ENCODE data around the gene THOC5. TPM values are rescaled to one million over a fixed set of nuclear protein-coding genes. Genes with fewer than 3 reads are reported as not detected.

THOC5 gene
- total and polyA plus RNA-seq, 12 donors, result 13.2 to 42.4 (median 27.7) TPM

DNA sequence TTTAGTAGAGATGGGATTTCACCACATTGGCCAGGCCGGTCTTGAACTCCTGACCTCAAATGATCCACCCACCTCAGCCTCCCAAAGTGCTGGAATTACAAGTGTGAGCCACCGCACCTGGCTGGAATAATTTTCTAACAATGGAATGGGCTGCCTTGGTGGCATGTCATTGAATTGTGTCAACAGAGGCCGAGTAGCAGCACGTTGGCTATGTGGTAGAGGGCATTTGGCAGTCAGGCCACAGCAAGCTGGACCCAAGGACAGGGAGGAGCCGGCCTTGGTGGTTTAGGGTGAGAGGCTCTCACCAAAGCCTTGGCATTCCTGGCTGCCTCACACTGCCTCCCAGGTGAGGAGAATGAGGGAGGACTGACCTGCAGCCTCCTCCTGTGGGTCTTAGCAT lies 31.4 kb upstream of the THOC5 start:
- Histone ChIP-seq H3K36me3 (replicated peaks in 1 of 2) (no peaks in the 10 kb centered on the region), H3K4me1 (replicated peaks in 1 of 2) (no peaks in the 10 kb centered on the region), H3K27ac (no peak overlapping the region), H3K4me3 (no peak overlapping the region), H3K9me3 (replicated peaks in 1 of 3) (no peaks in the 10 kb centered on the region), H3K27me3 (no peaks in the 10 kb centered on the region)
- peak in 1 of 7 donors; percentile 28 for DNase-seq
- TF ChIP-seq, protein P1, sequence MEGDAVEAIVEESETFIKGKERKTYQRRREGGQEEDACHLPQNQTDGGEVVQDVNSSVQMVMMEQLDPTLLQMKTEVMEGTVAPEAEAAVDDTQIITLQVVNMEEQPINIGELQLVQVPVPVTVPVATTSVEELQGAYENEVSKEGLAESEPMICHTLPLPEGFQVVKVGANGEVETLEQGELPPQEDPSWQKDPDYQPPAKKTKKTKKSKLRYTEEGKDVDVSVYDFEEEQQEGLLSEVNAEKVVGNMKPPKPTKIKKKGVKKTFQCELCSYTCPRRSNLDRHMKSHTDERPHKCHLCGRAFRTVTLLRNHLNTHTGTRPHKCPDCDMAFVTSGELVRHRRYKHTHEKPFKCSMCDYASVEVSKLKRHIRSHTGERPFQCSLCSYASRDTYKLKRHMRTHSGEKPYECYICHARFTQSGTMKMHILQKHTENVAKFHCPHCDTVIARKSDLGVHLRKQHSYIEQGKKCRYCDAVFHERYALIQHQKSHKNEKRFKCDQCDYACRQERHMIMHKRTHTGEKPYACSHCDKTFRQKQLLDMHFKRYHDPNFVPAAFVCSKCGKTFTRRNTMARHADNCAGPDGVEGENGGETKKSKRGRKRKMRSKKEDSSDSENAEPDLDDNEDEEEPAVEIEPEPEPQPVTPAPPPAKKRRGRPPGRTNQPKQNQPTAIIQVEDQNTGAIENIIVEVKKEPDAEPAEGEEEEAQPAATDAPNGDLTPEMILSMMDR (IDR thresholded peaks at IDR 0.05), result no peak
- WGBS, 4 donors, result 71 to 90% (median 76%) methylated on average over 3 to 5 of the region's 5 CpGs
- intact Hi-C loops (cut with DNase I), result no loop called here

DNA sequence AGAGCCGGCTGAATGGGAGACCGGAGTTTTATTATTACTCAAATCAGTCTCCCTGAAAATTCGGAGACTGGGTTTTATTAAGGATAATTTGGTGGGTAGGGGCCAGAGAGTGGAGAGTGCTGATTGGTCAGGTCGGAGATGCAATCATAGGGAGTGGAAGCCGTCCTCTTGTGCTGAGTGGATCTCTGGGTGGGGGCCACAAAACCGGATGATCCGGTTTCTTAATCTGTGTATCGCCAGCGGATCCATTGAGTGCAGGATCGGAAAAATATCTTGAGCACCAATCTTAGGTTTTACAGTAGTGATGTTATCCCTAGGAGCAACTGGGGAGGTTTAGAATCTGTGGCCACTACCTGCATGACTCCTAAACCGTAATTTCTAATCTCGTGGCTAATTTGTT lies 28.2 kb upstream of the THOC5 start:
- no peaks in the 10 kb centered on the region for H3K4me1 ChIP-seq (replicated peaks in 1 of 2)
- H3K27ac ChIP-seq, result no peak overlapping the region
- intact Hi-C loops (cut with DNase I), result no loop called here
- WGBS, 4 donors, result 88 to 91% (median 90%) methylated on average over 12 of the region's 12 CpGs
- DNase-seq, result no peak
- TF ChIP-seq, protein P1 (IDR thresholded peaks at IDR 0.05), result no peak
- TF ChIP-seq POLR2A (IDR thresholded peaks at IDR 0.05), result no peak
- H3K9me3 ChIP-seq (replicated peaks in 1 of 3), result no peaks in the 10 kb centered on the region
- H3K36me3 ChIP-seq (replicated peaks in 1 of 2), result no peaks in the 10 kb centered on the region
- peak overlapping the region in 1 of 4 donors; percentile 89 for H3K4me3 ChIP-seq
- H3K27me3 ChIP-seq, result no peaks in the 10 kb centered on the region

DNA sequence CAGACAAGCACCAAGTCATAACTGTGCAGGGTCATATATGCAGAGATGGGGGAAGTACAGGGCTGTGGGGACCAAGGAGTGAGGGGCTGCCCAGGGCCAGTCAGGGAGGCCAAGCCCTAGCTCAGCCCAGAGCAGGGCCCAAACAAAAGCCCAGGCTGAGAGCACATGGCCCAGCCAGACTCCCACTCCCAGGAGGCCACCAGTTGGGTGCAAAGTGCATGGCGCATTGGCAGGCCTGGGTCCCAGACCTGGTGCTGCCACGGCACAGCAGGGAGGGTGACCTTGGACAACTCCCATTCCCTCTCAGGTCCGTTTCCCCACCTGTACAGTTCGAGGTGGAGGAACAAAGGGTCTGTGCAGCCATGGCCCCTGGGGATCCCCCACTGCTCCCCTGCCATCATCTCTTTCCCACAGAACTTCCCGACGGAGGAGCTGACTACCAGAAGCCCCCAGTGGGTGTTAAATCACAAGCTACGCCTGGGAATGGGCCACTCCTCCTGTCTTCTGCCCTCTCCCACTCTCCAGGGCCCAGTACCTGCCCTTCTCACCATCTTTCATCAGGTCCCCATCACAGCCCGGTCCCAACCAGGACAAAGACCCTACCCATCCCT lies 26.7 kb upstream of the THOC5 start:
- 26 to 35% (median 29%) methylated on average over 7 to 8 of the region's 8 CpGs for WGBS, 4 donors
- TF ChIP-seq POLR2A (IDR thresholded peaks at IDR 0.05), result no peak
- TF ChIP-seq, protein P1 (IDR thresholded peaks at IDR 0.05), result no peak
- H3K9me3 ChIP-seq (replicated peaks in 1 of 3), result no peaks in the 10 kb centered on the region
- H3K27ac ChIP-seq, result peak overlapping the region in 4 of 5 donors; percentile 15 to 67 (median 38)
- intact Hi-C loops (cut with DNase I), result no loop called here
- H3K4me1 ChIP-seq (replicated peaks in 1 of 2), result no peaks in the 10 kb centered on the region
- H3K36me3 ChIP-seq (replicated peaks in 1 of 2), result no peaks in the 10 kb centered on the region
- H3K4me3 ChIP-seq, result peak overlapping the region in 2 of 4 donors; percentile 38 to 89
- no peak for DNase-seq
- H3K27me3 ChIP-seq, result no peaks in the 10 kb centered on the region

DNA sequence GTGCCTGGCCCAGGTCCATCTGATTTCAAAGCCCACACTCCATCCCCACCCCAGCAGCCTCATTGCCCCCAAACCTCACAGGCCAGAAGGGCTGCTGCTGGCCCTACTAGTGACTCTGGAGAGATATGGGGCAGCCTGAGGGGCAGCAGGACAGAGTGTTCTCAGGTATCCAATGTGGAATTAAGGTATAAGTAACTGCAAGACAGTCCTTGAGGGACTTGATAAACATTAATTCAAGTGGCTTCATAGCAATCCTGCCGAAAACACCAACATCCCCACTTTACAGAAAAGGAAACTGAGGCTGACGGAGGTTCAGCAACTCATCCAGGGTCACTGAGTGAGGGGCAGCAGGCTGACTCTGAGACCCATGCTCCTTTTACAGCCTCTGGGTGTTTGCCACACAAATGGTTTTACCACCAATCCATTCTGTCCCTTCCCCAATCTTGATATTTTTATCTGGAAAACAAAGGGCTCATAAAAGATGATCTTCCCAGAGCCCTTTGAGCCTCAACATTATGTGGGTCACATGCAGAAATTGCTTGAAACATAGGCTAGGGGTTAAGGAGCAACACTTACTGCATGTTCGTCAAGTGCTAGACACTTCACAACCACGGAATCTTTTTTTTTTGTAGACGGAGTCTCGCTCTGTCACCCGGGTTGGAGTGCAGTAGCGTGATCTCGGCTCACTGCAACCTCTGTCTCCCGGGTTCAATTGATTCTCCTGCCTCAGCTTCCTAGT lies 25.1 kb upstream of the THOC5 start:
- H3K9me3 ChIP-seq (replicated peaks in 1 of 3), result no peaks in the 10 kb centered on the region
- H3K4me1 ChIP-seq (replicated peaks in 1 of 2), result no peaks in the 10 kb centered on the region
- no peaks in the 10 kb centered on the region for H3K36me3 ChIP-seq (replicated peaks in 1 of 2)
- H3K27ac ChIP-seq, result no peak overlapping the region
- intact Hi-C loops (cut with DNase I), result no loop called here
- WGBS, 4 donors, result 82 to 86% (median 83%) methylated on average over 10 of the region's 10 CpGs
- TF ChIP-seq, protein P1 (IDR thresholded peaks at IDR 0.05), result no peak
- TF ChIP-seq POLR2A (IDR thresholded peaks at IDR 0.05), result no peak
- DNase-seq, result no peak
- no peaks in the 10 kb centered on the region for H3K27me3 ChIP-seq
- H3K4me3 ChIP-seq, result no peak overlapping the region

All from adrenal gland (tissue), 12 donors.